Neural progenitor cell (in vitro differentiated cells): ENCODE measurements around the gene DHODH. TPM values are rescaled to one million over a fixed set of nuclear protein-coding genes. Genes with fewer than 3 reads are reported as not detected.
A peak's percentile ranks its signal among the peaks of the same experiment; 100 is the strongest.
"Not testable (repeated sequence)": the region's sequence is repeated elsewhere in the genome, so short reads cannot be mapped to it uniquely, and the experiment has no call there.

Experiments used
- DNase-seq: peaks from one replicate; pipeline ENCODE4 v3.0.0-alpha.2; 2016; ENCODE audit warnings: low spot score
- H2AFZ ChIP-seq: fragments of 200-600 bp; sonication (generic); replicated peaks from 2 replicates; pipeline ENCODE4 v1.6.1; 2016; ENCODE audit warnings: antibody characterized with exemption
- H3F3A ChIP-seq: fragments of 200-600 bp; sonication (generic); 2 replicates; pipeline ENCODE4 v1.6.1; 2016; ENCODE audit warnings: antibody characterized with exemption, low read depth
- H3K27ac ChIP-seq: fragments of 200-600 bp; sonication (generic); 2 replicates; pipeline ENCODE4 v1.5.1; 2016; ENCODE audit warnings: mild to moderate bottlenecking
- H3K27me3 ChIP-seq: fragments of 200-600 bp; sonication (generic); 2 replicates; pipeline ENCODE4 v1.6.1; 2016; ENCODE audit warnings: mild to moderate bottlenecking, moderate library complexity
- H3K36me3 ChIP-seq: fragments of 200-600 bp; sonication (generic); 2 replicates; pipeline ENCODE4 v1.5.1; 2016
- H3K4me1 ChIP-seq: fragments of 200-600 bp; sonication (generic); 2 replicates; pipeline ENCODE4 v1.6.1; 2016; ENCODE audit warnings: mixed run types
- H3K4me2 ChIP-seq: fragments of 200-600 bp; sonication (generic); 2 replicates; pipeline ENCODE4 v1.6.1; 2016
- H3K4me3 ChIP-seq: fragments of 200-600 bp; sonication (generic); 2 replicates; pipeline ENCODE4 v1.5.1; 2016
- H3K79me2 ChIP-seq: fragments of 200-600 bp; sonication (generic); 2 replicates; pipeline ENCODE4 v1.6.1; 2016; ENCODE audit warnings: low read depth
- H3K9ac ChIP-seq: fragments of 200-600 bp; sonication (generic); 2 replicates; pipeline ENCODE4 v1.6.1; 2016
- H3K9me3 ChIP-seq: fragments of 200-600 bp; sonication (generic); 2 replicates; pipeline ENCODE4 v1.5.1; 2016; ENCODE audit warnings: low read depth
- H4K20me1 ChIP-seq: fragments of 200-600 bp; sonication (generic); 2 replicates; pipeline ENCODE4 v1.6.1; 2016; ENCODE audit warnings: low read depth
- H3K27ac Mint-ChIP-seq: 3 replicates; pipeline ENCODE4 v1.8.0; 2021; ENCODE audit warnings: mixed read lengths
- H3K27me3 Mint-ChIP-seq: 2 replicates; pipeline ENCODE4 v1.8.0; 2022; ENCODE audit warnings: low read depth, mild to moderate bottlenecking, inconsistent platforms, moderate library complexity, mixed read lengths; ENCODE audit not compliant: insufficient read depth
- H3K36me3 Mint-ChIP-seq: 3 replicates; pipeline ENCODE4 v1.8.0; 2021; ENCODE audit warnings: mixed read lengths
- H3K4me1 Mint-ChIP-seq: 3 replicates; pipeline ENCODE4 v1.8.0; 2021; ENCODE audit warnings: mixed read lengths
- H3K4me3 Mint-ChIP-seq: 3 replicates; pipeline ENCODE4 v1.8.0; 2021; ENCODE audit warnings: mild to moderate bottlenecking, moderate library complexity, mixed read lengths
- H3K9me3 Mint-ChIP-seq: 3 replicates; pipeline ENCODE4 v1.8.0; 2020; ENCODE audit warnings: mixed read lengths
- EZH2 ChIP-seq: fragments of 200-600 bp; sonication (generic); IDR thresholded peaks from 2 replicates; pipeline ENCODE4 v1.6.1; 2017; ENCODE audit warnings: antibody characterized with exemption, mild to moderate bottlenecking, moderate library complexity
- EZH2phosphoT487 ChIP-seq: fragments of 200-600 bp; sonication (generic); IDR thresholded peaks from 2 replicates; pipeline ENCODE4 v1.6.1; 2017; ENCODE audit warnings: antibody characterized with exemption
- total RNA-seq: library from RNA; depleted of rRNA; stranded (reverse); fragments of >200 nt; gene quantifications from 2 replicates; pipeline ENCODE4 v1.2.3, GENCODE V29; 2015; ENCODE audit warnings: low replicate concordance
- TF ChIP-seq, protein P1 (sequence below): fragments of 200-600 bp; sonication (generic); IDR thresholded peaks from 2 replicates; pipeline ENCODE4 v1.5.1; 2017; ENCODE audit warnings: antibody characterized with exemption, mild to moderate bottlenecking

The DHODH gene
- total RNA-seq, 1 donor from 2014 or later, result 7.2 TPM

- H3K4me1 ChIP-seq, H2AFZ ChIP-seq, H3K36me3 ChIP-seq, H3K4me3 ChIP-seq, H3F3A ChIP-seq, H3K36me3 Mint-ChIP-seq, H3K9me3 Mint-ChIP-seq, H4K20me1 ChIP-seq, H3K4me2 ChIP-seq, H3K4me1 Mint-ChIP-seq, H3K9me3 ChIP-seq, H3K27me3 Mint-ChIP-seq, H3K9ac ChIP-seq, DNase-seq, H3K27me3 ChIP-seq, H3K27ac ChIP-seq, H3K79me2 ChIP-seq, H3K4me3 Mint-ChIP-seq, H3K27ac Mint-ChIP-seq: not testable (repeated sequence)
Observed at GRCh38 chr16:72059060-72059459, 50.5 kb downstream of the DHODH start.

GRCh38 chr16:72060405-72060804 lies 51.9 kb downstream of the DHODH start:
- Histone ChIP-seq H2AFZ (no peak overlapping the region), H3K4me3 (no peak overlapping the region), H3K27ac (no peak overlapping the region), H3F3A (no peaks in the 10 kb centered on the region), H3K79me2 (no peaks in the 10 kb centered on the region), H3K36me3 (no peaks in the 10 kb centered on the region), H3K9me3 (no peaks in the 10 kb centered on the region), H3K27me3 (no peaks in the 10 kb centered on the region), H3K9ac (no peak overlapping the region), H4K20me1 (no peaks in the 10 kb centered on the region), H3K4me1 (no peaks in the 10 kb centered on the region), H3K4me2 (no peak overlapping the region)
- H3K4me1 Mint-ChIP-seq, result no peaks in the 10 kb centered on the region
- H3K9me3 Mint-ChIP-seq, result no peaks in the 10 kb centered on the region
- H3K36me3 Mint-ChIP-seq, result no peaks in the 10 kb centered on the region
- H3K27me3 Mint-ChIP-seq, result peaks cover 8% of the 10 kb centered on the region
- TF ChIP-seq EZH2phosphoT487, result no peak
- TF ChIP-seq, protein P1, sequence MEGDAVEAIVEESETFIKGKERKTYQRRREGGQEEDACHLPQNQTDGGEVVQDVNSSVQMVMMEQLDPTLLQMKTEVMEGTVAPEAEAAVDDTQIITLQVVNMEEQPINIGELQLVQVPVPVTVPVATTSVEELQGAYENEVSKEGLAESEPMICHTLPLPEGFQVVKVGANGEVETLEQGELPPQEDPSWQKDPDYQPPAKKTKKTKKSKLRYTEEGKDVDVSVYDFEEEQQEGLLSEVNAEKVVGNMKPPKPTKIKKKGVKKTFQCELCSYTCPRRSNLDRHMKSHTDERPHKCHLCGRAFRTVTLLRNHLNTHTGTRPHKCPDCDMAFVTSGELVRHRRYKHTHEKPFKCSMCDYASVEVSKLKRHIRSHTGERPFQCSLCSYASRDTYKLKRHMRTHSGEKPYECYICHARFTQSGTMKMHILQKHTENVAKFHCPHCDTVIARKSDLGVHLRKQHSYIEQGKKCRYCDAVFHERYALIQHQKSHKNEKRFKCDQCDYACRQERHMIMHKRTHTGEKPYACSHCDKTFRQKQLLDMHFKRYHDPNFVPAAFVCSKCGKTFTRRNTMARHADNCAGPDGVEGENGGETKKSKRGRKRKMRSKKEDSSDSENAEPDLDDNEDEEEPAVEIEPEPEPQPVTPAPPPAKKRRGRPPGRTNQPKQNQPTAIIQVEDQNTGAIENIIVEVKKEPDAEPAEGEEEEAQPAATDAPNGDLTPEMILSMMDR, result no peak
- no peak for TF ChIP-seq EZH2
- no peak for DNase-seq
- no peak overlapping the region for H3K27ac Mint-ChIP-seq
- no peak overlapping the region for H3K4me3 Mint-ChIP-seq

DNA sequence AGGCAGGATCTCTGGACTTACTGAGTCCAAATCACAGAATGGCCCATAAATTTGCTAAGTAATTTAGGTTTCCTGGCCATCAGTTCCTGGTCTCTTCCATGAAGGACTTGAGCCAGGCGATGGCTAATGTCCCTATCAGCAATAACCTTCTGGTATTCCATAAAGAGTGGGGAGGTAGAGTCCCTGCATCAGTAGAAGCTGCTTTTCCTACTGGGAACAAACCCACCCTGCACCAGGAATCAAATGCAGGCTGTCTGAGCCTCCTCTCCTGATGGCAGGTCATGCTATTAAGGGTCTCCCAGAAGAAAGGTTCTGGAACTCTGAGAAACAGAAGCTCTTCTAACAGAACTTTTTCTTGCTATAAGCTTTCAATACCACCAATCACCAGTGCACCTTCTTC lies 53.0 kb downstream of the DHODH start:
- H3K4me2 ChIP-seq, result no peak overlapping the region
- no peaks in the 10 kb centered on the region for H3F3A ChIP-seq
- no peak for TF ChIP-seq EZH2
- TF ChIP-seq, protein P1, result no peak
- no peak for TF ChIP-seq EZH2phosphoT487
- H3K79me2 ChIP-seq, result no peaks in the 10 kb centered on the region
- no peaks in the 10 kb centered on the region for H3K4me1 ChIP-seq
- H3K27ac Mint-ChIP-seq, result peak overlapping the region; percentile 25
- H3K4me3 Mint-ChIP-seq, result no peak overlapping the region
- no peak overlapping the region for H3K9ac ChIP-seq
- no peaks in the 10 kb centered on the region for H3K27me3 ChIP-seq
- DNase-seq, result no peak
- no peak overlapping the region for H3K4me3 ChIP-seq
- no peaks in the 10 kb centered on the region for H4K20me1 ChIP-seq
- no peak overlapping the region for H3K27ac ChIP-seq
- no peak overlapping the region for H2AFZ ChIP-seq
- H3K4me1 Mint-ChIP-seq, result no peaks in the 10 kb centered on the region
- H3K36me3 Mint-ChIP-seq, result no peaks in the 10 kb centered on the region
- no peaks in the 10 kb centered on the region for H3K36me3 ChIP-seq
- H3K27me3 Mint-ChIP-seq, result peaks cover 8% of the 10 kb centered on the region
- H3K9me3 Mint-ChIP-seq, result no peaks in the 10 kb centered on the region
- no peaks in the 10 kb centered on the region for H3K9me3 ChIP-seq

DNA sequence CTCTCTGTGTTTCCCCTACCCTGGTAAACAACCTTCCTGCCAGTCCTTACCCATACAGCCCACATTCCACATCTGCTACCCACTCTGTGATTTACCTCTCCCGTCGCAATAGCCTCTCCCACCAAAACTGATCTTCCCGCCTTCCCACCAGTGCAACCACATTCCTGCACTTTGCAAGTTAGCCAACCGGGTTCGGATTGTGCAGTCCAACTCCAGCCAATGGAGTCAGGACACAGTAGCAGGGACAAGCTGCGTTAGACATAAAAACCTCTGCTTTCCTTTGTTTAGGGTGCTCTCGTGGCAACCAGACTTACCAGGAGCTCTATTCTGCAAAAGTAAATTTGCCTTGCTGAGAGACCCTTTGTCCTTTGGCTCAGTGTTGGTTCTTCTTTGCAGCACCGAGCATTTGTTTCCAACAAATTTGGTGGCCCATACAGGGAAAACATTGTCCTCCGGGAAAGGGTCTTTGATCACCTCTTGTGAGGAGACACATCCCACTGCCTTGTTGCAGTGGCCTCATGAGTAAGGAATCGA lies 55.9 kb downstream of the DHODH start:
- Histone ChIP-seq H3K4me2 (no peak overlapping the region), H4K20me1 (no peaks in the 10 kb centered on the region), H3K79me2 (no peaks in the 10 kb centered on the region), H3K36me3 (no peaks in the 10 kb centered on the region), H3F3A (no peaks in the 10 kb centered on the region), H3K27ac (no peak overlapping the region), H3K27me3 (no peaks in the 10 kb centered on the region), H3K9ac (no peak overlapping the region), H3K4me3 (no peak overlapping the region), H2AFZ (no peak overlapping the region), H3K4me1 (no peaks in the 10 kb centered on the region), H3K9me3 (no peaks in the 10 kb centered on the region)
- Mint-ChIP-seq H3K27ac (no peak overlapping the region), H3K9me3 (no peaks in the 10 kb centered on the region), H3K27me3 (peaks cover 4% of the 10 kb centered on the region), H3K4me1 (no peaks in the 10 kb centered on the region), H3K4me3 (no peak overlapping the region), H3K36me3 (no peaks in the 10 kb centered on the region)
- no peak for DNase-seq
- TF ChIP-seq, protein P1, result no peak
- TF ChIP-seq EZH2 (no peak), EZH2phosphoT487 (no peak)
